Measurements from ENCODE around the gene MAS1. TPM values are rescaled to one million over a fixed set of nuclear protein-coding genes. Genes with fewer than 3 reads are reported as not detected.

The MAS1 gene
- total RNA-seq, 4 donors from 2014 or later, result under 0.01 to 0.58 (median 0.43) TPM

DNA sequence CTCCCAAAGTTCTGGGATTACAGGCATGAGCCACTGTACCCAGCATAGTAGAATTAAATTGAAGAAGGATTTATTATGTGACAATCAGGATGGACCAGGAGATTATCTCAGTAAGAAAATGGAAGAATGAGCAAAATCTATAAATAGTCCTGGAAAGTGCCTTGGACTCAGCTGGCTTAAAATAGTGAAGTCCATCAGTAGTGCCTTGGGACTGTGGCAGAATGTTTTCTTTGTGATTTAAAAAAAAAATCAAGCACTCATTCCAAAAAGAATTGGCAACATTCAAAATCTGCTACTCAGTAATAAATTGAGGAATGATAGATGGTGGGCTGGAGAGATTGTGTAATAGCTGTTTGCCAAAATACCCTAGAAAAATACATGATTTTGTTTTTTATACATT is 37.0 kb upstream of the MAS1 start:
- TF ChIP-seq POLR2A (IDR thresholded peaks at IDR 0.05), result no peak
- no peak for TF ChIP-seq CTCF (IDR thresholded peaks at IDR 0.05)
- Histone ChIP-seq H3K4me1 (no peaks in the 10 kb centered on the region), H3K4me3 (no peak overlapping the region), H3K36me3 (no peaks in the 10 kb centered on the region), H3K9me3 (no peaks in the 10 kb centered on the region), H3K27me3 (no peaks in the 10 kb centered on the region), H3K27ac (peak overlapping the region in 1 of 2 donors; percentile 44)
- DNase-seq, result no peak
- intact Hi-C loops (cut with DNase I; ENCODE audit: low total_unique reads), result no loop called here

GRCh38 chr6:159854959-159855358 is 35.8 kb upstream of the MAS1 start:
- no peak for DNase-seq
- Histone ChIP-seq H3K36me3 (no peaks in the 10 kb centered on the region), H3K4me3 (no peak overlapping the region), H3K27me3 (no peaks in the 10 kb centered on the region), H3K4me1 (no peaks in the 10 kb centered on the region), H3K27ac (no peak overlapping the region), H3K9me3 (no peaks in the 10 kb centered on the region)
- intact Hi-C loops (cut with DNase I; ENCODE audit: low total_unique reads), result no loop called here
- TF ChIP-seq POLR2A (IDR thresholded peaks at IDR 0.05), result no peak
- no peak for TF ChIP-seq CTCF (IDR thresholded peaks at IDR 0.05)

DNA sequence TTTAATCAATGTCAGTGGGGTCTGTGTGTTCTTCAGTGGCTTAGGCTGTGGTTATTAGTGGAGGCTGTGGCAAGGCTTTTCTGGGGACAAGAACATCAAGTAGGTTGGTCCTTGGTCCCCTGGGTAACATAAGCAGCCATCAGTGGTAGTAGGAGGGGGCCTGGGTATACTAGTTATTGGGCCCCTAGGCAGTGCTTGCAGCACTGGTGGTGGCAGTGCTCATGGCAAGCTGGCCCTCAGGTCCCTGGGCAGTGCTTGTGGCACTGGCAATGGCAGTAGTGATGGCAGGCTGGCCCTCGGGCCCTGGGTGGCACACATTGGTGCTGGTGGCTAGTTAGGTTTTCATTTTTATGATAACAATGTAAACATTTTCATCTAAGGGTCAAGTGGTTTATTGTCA is 32.5 kb upstream of the MAS1 start:
- no peak for TF ChIP-seq CTCF (IDR thresholded peaks at IDR 0.05)
- TF ChIP-seq POLR2A (IDR thresholded peaks at IDR 0.05), result no peak
- no peaks in the 10 kb centered on the region for H3K36me3 ChIP-seq
- H3K4me3 ChIP-seq, result no peak overlapping the region
- no peak overlapping the region for H3K27ac ChIP-seq
- DNase-seq, result no peak
- intact Hi-C loops (cut with DNase I; ENCODE audit: low total_unique reads), result no loop called here
- H3K9me3 ChIP-seq, result no peaks in the 10 kb centered on the region
- no peaks in the 10 kb centered on the region for H3K27me3 ChIP-seq
- no peaks in the 10 kb centered on the region for H3K4me1 ChIP-seq

DNA sequence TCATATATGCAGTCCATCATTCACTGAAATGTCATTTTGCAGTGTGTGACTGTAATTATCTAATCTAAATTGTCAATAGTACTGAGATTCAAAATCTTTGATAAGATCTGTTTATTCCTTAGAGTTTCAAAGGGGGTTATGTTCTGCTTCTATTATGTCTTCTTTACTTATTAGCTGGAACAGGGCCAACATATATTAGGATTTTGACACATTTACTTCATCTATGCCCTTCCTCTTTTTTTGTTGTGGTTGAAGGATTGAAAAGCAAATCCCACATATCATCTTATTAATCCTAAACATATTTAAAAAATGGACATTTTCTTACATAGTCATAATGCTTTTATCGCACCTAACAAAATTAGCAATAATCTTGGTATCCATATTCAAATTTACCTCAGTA is 30.3 kb upstream of the MAS1 start:
- no peaks in the 10 kb centered on the region for H3K27me3 ChIP-seq
- TF ChIP-seq POLR2A (IDR thresholded peaks at IDR 0.05), result no peak
- TF ChIP-seq CTCF (IDR thresholded peaks at IDR 0.05), result no peak
- no peaks in the 10 kb centered on the region for H3K36me3 ChIP-seq
- no peak for DNase-seq
- intact Hi-C loops (cut with DNase I; ENCODE audit: low total_unique reads), result loop anchor here (5.0 kb wide), 1 partner anchor 597 kb away; no protein-coding TSS in a partner anchor
- H3K9me3 ChIP-seq, result no peaks in the 10 kb centered on the region
- no peak overlapping the region for H3K4me3 ChIP-seq
- H3K27ac ChIP-seq, result no peak overlapping the region
- H3K4me1 ChIP-seq, result no peaks in the 10 kb centered on the region

DNA sequence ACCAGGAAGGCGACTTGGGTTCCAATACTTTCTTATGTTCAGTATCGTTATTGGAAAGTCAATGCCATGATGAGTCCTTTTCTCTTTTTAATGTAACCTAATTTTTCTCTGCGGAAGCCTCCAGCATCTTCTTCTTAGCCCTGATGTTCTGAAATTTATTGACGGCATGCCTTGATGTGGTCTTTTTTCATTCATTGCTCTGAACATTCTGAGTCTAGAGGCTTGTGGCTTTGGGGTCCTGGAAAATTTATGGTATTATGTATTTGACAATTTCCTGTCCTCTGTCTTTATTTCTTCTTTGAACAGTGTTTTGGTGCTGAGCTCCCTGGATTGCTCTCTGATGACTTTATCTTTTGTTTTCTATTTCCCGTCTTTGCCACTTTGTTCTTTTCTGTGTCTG is 28.7 kb upstream of the MAS1 start:
- intact Hi-C loops (cut with DNase I; ENCODE audit: low total_unique reads), result loop anchor here (5.0 kb wide), 1 partner anchor 595 kb away; no protein-coding TSS in a partner anchor
- no peaks in the 10 kb centered on the region for H3K36me3 ChIP-seq
- H3K27me3 ChIP-seq, result no peaks in the 10 kb centered on the region
- no peak for TF ChIP-seq CTCF (IDR thresholded peaks at IDR 0.05)
- TF ChIP-seq POLR2A (IDR thresholded peaks at IDR 0.05), result no peak
- no peaks in the 10 kb centered on the region for H3K4me1 ChIP-seq
- no peak overlapping the region for H3K4me3 ChIP-seq
- DNase-seq, result no peak
- no peak overlapping the region for H3K27ac ChIP-seq
- no peaks in the 10 kb centered on the region for H3K9me3 ChIP-seq
